ENCODE measurements around the gene VKORC1. TPM values are rescaled to one million over a fixed set of nuclear protein-coding genes. Genes with fewer than 3 reads are reported as not detected.

Gene VKORC1
- total RNA-seq, 2 donors from 2014 or later = 30.6 to 31.7 TPM

DNA sequence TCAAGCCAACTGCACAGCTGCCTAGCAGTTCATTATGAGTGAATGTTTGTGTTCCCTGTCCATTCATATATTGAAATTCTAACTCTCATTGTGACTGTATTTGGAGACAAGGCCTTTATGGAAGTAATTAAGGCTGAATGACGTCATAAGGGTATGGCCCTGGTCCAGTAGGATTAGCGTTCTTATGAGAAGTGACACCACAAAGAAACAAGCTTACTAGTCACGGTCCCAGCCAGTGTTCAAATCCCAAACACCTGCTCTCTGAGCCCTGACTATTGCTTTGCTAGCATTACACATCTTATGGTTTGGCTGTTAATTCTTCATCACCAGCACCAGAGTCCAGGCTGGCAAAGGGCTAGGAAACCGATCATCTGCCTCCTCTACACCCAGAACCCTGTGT is 22.7 kb downstream of the VKORC1 start:
- ATAC-seq (no peak), DNase-seq (no peak)
- peak overlapping the region; percentile 95 for H3K27ac Mint-ChIP-seq
- H3K36me3 Mint-ChIP-seq (ENCODE audit: low read depth) = peaks cover 4% of the 10 kb centered on the region
- no peaks in the 10 kb centered on the region for H3K9me3 ChIP-seq (ENCODE audit: control insufficient read depth, low read length, poor library complexity, severe bottlenecking)
- peaks cover 31% of the 10 kb centered on the region for H3K4me1 Mint-ChIP-seq
- H3K4me3 Mint-ChIP-seq = peak overlapping the region; percentile 99
- no peaks in the 10 kb centered on the region for H3K27me3 Mint-ChIP-seq

DNA sequence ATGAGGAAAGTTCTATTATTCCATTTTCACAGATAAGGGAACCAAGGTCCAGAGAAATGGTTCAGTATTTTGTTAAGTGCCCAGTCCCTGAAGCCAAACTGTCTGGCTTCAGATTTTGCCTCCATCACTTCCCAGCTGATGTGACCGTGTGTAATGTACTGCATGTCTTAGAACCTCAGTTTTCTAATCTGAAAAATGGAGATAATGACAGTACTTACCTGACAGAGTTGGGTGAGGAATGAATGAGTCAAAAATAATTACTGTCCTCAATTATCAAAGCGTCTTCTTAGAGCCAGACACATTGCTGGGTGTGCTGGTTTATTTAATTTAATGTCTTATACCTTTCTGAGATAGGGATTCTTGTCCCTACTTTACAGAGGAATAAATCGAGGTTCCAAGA is 27.3 kb downstream of the VKORC1 start:
- Mint-ChIP-seq H3K27me3 (no peaks in the 10 kb centered on the region), H3K36me3 (ENCODE audit: low read depth) (no peaks in the 10 kb centered on the region), H3K27ac (no peak overlapping the region), H3K4me3 (no peak overlapping the region), H3K4me1 (peaks cover 45% of the 10 kb centered on the region)
- no peak for ATAC-seq
- no peaks in the 10 kb centered on the region for H3K9me3 ChIP-seq (ENCODE audit: control insufficient read depth, low read length, poor library complexity, severe bottlenecking)
- no peak for DNase-seq

DNA sequence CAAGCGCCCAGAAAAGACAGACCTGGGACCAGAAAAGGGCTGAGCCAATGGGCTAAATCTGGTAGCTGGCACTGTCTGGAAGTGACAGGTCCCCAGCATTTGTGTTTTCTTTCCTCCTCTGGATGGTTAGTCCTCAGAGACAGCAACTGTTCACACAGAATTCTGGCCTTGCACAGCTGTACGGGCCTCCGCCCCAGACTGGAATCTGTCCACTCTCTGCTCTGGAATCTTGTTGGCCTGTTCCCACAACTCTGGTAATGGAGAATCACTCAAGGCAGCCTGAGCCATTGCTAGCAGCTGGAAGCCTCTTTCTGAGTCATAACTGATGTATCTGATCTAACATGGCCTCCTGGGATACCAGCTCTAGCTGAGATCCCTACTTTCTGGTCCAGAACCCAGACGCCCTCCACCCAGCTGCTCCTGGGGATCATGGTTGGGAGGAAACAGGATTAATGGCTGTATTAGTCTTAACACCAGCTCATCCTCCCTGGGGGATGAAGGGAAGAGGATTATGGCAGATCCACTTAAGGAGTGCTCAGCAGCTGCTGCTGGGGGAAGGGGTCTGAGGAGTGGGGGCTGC is 29.6 kb downstream of the VKORC1 start:
- no peaks in the 10 kb centered on the region for H3K27me3 Mint-ChIP-seq
- no peaks in the 10 kb centered on the region for H3K9me3 ChIP-seq (ENCODE audit: control insufficient read depth, low read length, poor library complexity, severe bottlenecking)
- H3K4me1 Mint-ChIP-seq = peaks cover 38% of the 10 kb centered on the region
- no peaks in the 10 kb centered on the region for H3K36me3 Mint-ChIP-seq (ENCODE audit: low read depth)
- peak overlapping the region; percentile 82 for H3K4me3 Mint-ChIP-seq
- H3K27ac Mint-ChIP-seq = peak overlapping the region; percentile 29
- ATAC-seq (no peak), DNase-seq (no peak)

- Mint-ChIP-seq H3K27ac (peak overlapping the region; percentile 61), H3K36me3 (ENCODE audit: low read depth) (no peaks in the 10 kb centered on the region), H3K4me1 (peaks cover 33% of the 10 kb centered on the region), H3K27me3 (no peaks in the 10 kb centered on the region), H3K4me3 (peak overlapping the region; percentile 82)
- DNase-seq = no peak
- peak; percentile 54 for ATAC-seq
- no peaks in the 10 kb centered on the region for H3K9me3 ChIP-seq (ENCODE audit: control insufficient read depth, low read length, poor library complexity, severe bottlenecking)
These were observed 30.6 kb downstream of the VKORC1 start for GRCh38 chr16:31063843-31064611.

GRCh38 chr16:31063495-31063842 is 31.1 kb downstream of the VKORC1 start:
- H3K4me3 Mint-ChIP-seq = peak overlapping the region; percentile 39
- DNase-seq (no peak), ATAC-seq (no peak)
- no peaks in the 10 kb centered on the region for H3K36me3 Mint-ChIP-seq (ENCODE audit: low read depth)
- H3K4me1 Mint-ChIP-seq = peaks cover 32% of the 10 kb centered on the region
- no peaks in the 10 kb centered on the region for H3K9me3 ChIP-seq (ENCODE audit: control insufficient read depth, low read length, poor library complexity, severe bottlenecking)
- H3K27me3 Mint-ChIP-seq = no peaks in the 10 kb centered on the region
- H3K27ac Mint-ChIP-seq = peak overlapping the region; percentile 61

DNA sequence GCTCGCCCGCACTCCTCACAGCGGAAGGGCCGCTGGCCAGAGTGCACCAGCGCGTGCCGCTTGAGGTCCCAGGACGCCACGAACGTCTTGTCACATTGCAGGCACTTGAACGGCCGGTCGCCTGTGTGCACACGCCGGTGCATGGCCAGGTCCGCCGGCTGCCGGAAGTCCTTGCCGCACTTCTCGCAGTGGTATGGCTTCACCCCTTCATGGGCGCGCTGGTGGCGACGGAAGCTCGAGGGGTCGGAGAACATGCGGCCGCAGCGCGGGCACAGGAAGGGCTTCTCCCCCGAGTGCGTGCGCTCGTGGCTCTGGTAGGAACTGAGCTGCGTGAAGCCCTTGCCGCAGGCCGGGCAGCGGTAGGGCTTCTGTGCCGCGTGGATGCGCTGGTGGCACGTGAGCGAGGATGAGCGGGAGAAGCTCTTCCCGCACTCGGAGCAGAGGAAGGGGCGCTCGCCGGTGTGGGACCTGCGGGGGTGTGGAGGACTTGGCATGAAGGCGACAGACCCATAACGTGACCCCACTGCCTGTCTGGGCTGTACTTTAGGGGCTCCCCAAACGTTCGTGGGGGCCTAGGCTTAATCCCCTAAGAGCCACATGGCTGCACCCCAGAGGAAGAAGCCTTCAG is 32.7 kb downstream of the VKORC1 start:
- no peaks in the 10 kb centered on the region for H3K36me3 Mint-ChIP-seq (ENCODE audit: low read depth)

DNA sequence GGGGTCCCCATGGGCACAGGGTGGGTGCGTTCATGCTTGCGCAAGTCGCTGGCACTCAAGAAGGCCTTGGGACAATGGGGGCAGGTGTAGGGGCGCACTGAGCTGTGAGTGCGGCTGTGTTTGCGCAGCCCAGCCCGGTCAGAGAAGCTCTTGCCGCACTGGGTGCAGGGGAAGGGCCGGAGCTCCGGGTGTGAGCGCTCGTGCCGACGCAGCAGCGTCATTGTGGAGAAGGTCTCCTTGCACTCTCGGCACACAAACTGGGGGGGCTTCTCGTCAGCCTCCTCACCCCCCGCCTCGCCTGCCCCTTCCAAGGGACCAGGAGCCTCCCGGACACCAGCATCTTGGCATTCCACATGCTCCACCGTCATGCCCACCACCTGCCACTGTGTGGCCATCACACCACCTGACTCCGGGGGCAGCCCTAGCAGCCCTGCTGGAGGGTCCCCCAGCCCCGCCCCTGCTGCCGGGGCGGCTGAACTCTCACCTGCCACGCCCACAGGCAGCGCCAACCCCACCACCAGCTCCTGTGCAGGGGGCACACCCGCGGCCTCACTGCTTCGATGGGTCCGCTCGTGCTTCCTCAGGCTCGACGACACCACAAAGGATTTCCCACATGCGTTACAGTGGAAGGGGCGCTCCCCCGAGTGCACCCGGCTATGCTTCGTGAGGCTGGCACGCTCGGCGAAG is 33.3 kb downstream of the VKORC1 start:
- H3K27me3 Mint-ChIP-seq = no peaks in the 10 kb centered on the region
- H3K36me3 Mint-ChIP-seq (ENCODE audit: low read depth) = no peaks in the 10 kb centered on the region
- no peak for DNase-seq
- no peak for ATAC-seq
- H3K27ac Mint-ChIP-seq = no peak overlapping the region
- H3K4me1 Mint-ChIP-seq = peaks cover 26% of the 10 kb centered on the region
- H3K4me3 Mint-ChIP-seq = no peak overlapping the region
- H3K9me3 ChIP-seq (ENCODE audit: control insufficient read depth, low read length, poor library complexity, severe bottlenecking) = no peaks in the 10 kb centered on the region

More for the DNA sequence above, 32.7 kb downstream of the VKORC1 start:
- no peaks in the 10 kb centered on the region for H3K27me3 Mint-ChIP-seq
- H3K4me1 Mint-ChIP-seq = peaks cover 29% of the 10 kb centered on the region
- DNase-seq = no peak
- no peaks in the 10 kb centered on the region for H3K9me3 ChIP-seq (ENCODE audit: control insufficient read depth, low read length, poor library complexity, severe bottlenecking)
- ATAC-seq = no peak
- no peak overlapping the region for H3K4me3 Mint-ChIP-seq
- no peak overlapping the region for H3K27ac Mint-ChIP-seq

GRCh38 chr16:31055613-31056012 is 39.0 kb downstream of the VKORC1 start:
- Mint-ChIP-seq H3K27me3 (peaks cover 5% of the 10 kb centered on the region), H3K36me3 (ENCODE audit: low read depth) (no peaks in the 10 kb centered on the region), H3K27ac (no peak overlapping the region), H3K4me1 (peaks cover 2% of the 10 kb centered on the region), H3K4me3 (no peak overlapping the region)
- ATAC-seq = no peak
- H3K9me3 ChIP-seq (ENCODE audit: control insufficient read depth, low read length, poor library complexity, severe bottlenecking) = no peaks in the 10 kb centered on the region
- no peak for DNase-seq

DNA sequence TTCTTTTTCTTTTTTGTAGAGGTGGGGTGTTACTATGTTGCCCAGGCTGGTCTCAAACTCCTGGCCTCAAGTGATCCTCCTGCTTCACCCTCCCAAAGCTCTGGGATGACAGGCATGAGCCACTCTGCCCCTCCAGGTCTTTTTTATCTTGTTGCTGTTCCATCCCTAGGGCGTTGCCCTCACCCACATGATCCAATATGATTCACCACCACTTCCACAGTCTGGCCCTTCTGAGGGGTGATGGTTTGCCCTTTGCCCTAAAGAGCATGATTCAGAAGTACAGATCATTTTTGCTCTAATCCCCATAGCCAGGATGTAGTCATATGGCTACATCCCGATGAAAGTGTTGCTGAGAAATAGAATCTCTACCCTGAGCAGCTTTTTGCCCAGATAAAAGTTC is 42.5 kb downstream of the VKORC1 start:
- DNase-seq (no peak), ATAC-seq (peak; percentile 28)
- peaks cover 5% of the 10 kb centered on the region for H3K27me3 Mint-ChIP-seq
- H3K4me3 Mint-ChIP-seq = no peak overlapping the region
- H3K4me1 Mint-ChIP-seq = peaks cover 5% of the 10 kb centered on the region
- no peaks in the 10 kb centered on the region for H3K9me3 ChIP-seq (ENCODE audit: control insufficient read depth, low read length, poor library complexity, severe bottlenecking)
- H3K36me3 Mint-ChIP-seq (ENCODE audit: low read depth) = peaks cover 2% of the 10 kb centered on the region
- peak overlapping the region; percentile 43 for H3K27ac Mint-ChIP-seq

- Mint-ChIP-seq H3K4me3 (no peak overlapping the region), H3K27ac (no peak overlapping the region), H3K27me3 (peaks cover 5% of the 10 kb centered on the region), H3K4me1 (peaks cover 8% of the 10 kb centered on the region), H3K36me3 (ENCODE audit: low read depth) (peaks cover 2% of the 10 kb centered on the region)
- H3K9me3 ChIP-seq (ENCODE audit: control insufficient read depth, low read length, poor library complexity, severe bottlenecking) = no peaks in the 10 kb centered on the region
- DNase-seq (no peak), ATAC-seq (no peak)
These were observed 44.1 kb downstream of the VKORC1 start for GRCh38 chr16:31050280-31051030.

- no peaks in the 10 kb centered on the region for H3K9me3 ChIP-seq (ENCODE audit: control insufficient read depth, low read length, poor library complexity, severe bottlenecking)
- DNase-seq (no peak), ATAC-seq (no peak)
- H3K27me3 Mint-ChIP-seq = no peaks in the 10 kb centered on the region
- no peak overlapping the region for H3K4me3 Mint-ChIP-seq
- peaks cover 3% of the 10 kb centered on the region for H3K4me1 Mint-ChIP-seq
- peaks cover 3% of the 10 kb centered on the region for H3K36me3 Mint-ChIP-seq (ENCODE audit: low read depth)
- H3K27ac Mint-ChIP-seq = no peak overlapping the region
These were observed 50.6 kb downstream of the VKORC1 start for GRCh38 chr16:31043898-31044481.

- H3K36me3 Mint-ChIP-seq (ENCODE audit: low read depth) = peaks cover 3% of the 10 kb centered on the region
- H3K4me1 Mint-ChIP-seq = peaks cover 3% of the 10 kb centered on the region
- no peak overlapping the region for H3K27ac Mint-ChIP-seq
- no peaks in the 10 kb centered on the region for H3K9me3 ChIP-seq (ENCODE audit: control insufficient read depth, low read length, poor library complexity, severe bottlenecking)
- ATAC-seq = no peak
- DNase-seq = no peak
- H3K27me3 Mint-ChIP-seq = no peaks in the 10 kb centered on the region
- H3K4me3 Mint-ChIP-seq = no peak overlapping the region
These were observed 51.2 kb downstream of the VKORC1 start for GRCh38 chr16:31043352-31043751.

Data from T-helper 17 cell (primary cell).